HEK293T (cell line): ENCODE results near the gene CEP350.
"Not testable (repeated sequence)": the region's sequence is repeated elsewhere in the genome, so short reads cannot be mapped to it uniquely, and the experiment has no call there.

Experiments used
- CTCF ChIA-PET: fragments of 350-600 bp; formaldehyde crosslinking; extraction: SDS; loops from one replicate; lab custom pipeline; 2021; ENCODE audit warnings: antibody characterized with exemption, inconsistent platforms; lab: Yijun Ruan, JAX
- POLR2A ChIA-PET: fragments of 350-600 bp; formaldehyde crosslinking; extraction: SDS; loops from one replicate; lab custom pipeline; 2020; ENCODE audit warnings: antibody characterized with exemption, inconsistent platforms; lab: Yijun Ruan, JAX
- DNase-seq: peaks from one replicate; pipeline ENCODE4 v3.0.0; 2012; ENCODE audit warnings: mixed read lengths; ENCODE audit errors: extremely low spot score
- ARNT ChIP-seq: fragments of 450-650 bp; IDR thresholded peaks from 2 replicates; pipeline ENCODE4 v1.6.1; 2017; ENCODE audit warnings: mild to moderate bottlenecking
- BHLHE40 ChIP-seq: fragments of 450-650 bp; IDR thresholded peaks from 2 replicates; pipeline ENCODE4 v1.6.1; 2016; ENCODE audit warnings: mild to moderate bottlenecking, moderate library complexity, borderline replicate concordance
- CTBP1 ChIP-seq: fragments of 450-650 bp; IDR thresholded peaks from 2 replicates; pipeline ENCODE4 v1.6.1; 2016; ENCODE audit warnings: borderline replicate concordance
- ELF4 ChIP-seq: fragments of 450-650 bp; IDR thresholded peaks from 2 replicates; pipeline ENCODE4 v1.6.1; 2017; ENCODE audit warnings: antibody characterized with exemption
- FOXA1 ChIP-seq: fragments of 450-650 bp; IDR thresholded peaks from 2 replicates; pipeline ENCODE4 v1.6.1; 2016; ENCODE audit warnings: mild to moderate bottlenecking
- FOXK2 ChIP-seq: fragments of 450-650 bp; IDR thresholded peaks from 2 replicates; pipeline ENCODE4 v1.6.1; 2016; ENCODE audit warnings: mild to moderate bottlenecking
- FOXM1 ChIP-seq: fragments of 450-650 bp; IDR thresholded peaks from 2 replicates; pipeline ENCODE4 v1.6.1; 2017; ENCODE audit warnings: mild to moderate bottlenecking, borderline replicate concordance
- HDGF ChIP-seq: fragments of 450-650 bp; IDR thresholded peaks from 2 replicates; pipeline ENCODE4 v1.6.1; 2017; ENCODE audit warnings: antibody characterized with exemption, borderline replicate concordance
- L3MBTL2 ChIP-seq: fragments of 450-650 bp; conservative IDR thresholded peaks from 2 replicates; pipeline ENCODE4 v1.6.1; 2016; ENCODE audit warnings: mild to moderate bottlenecking
- LEF1 ChIP-seq: fragments of 450-650 bp; IDR thresholded peaks from 2 replicates; pipeline ENCODE4 v1.6.1; 2017; ENCODE audit warnings: mild to moderate bottlenecking, borderline replicate concordance
- NFRKB ChIP-seq: fragments of 450-650 bp; IDR thresholded peaks from 2 replicates; pipeline ENCODE4 v1.6.1; 2016; ENCODE audit warnings: mild to moderate bottlenecking, moderate library complexity
- SP1 ChIP-seq: fragments of 450-650 bp; IDR thresholded peaks from 2 replicates; pipeline ENCODE4 v1.6.1; 2017
- SUZ12 ChIP-seq: fragments of 450-650 bp; IDR thresholded peaks from 2 replicates; pipeline ENCODE4 v1.6.1; 2016; ENCODE audit warnings: mild to moderate bottlenecking
- TARDBP ChIP-seq: fragments of 450-650 bp; IDR thresholded peaks from 2 replicates; pipeline ENCODE4 v1.6.1; 2016
- ZNF384 ChIP-seq: fragments of 450-650 bp; IDR thresholded peaks from 2 replicates; pipeline ENCODE4 v1.6.1; 2016
- TF ChIP-seq, protein P1 (sequence below): fragments of 450-650 bp; IDR thresholded peaks from 2 replicates; pipeline ENCODE4 v1.6.1; 2016

CEP350 gene

DNA sequence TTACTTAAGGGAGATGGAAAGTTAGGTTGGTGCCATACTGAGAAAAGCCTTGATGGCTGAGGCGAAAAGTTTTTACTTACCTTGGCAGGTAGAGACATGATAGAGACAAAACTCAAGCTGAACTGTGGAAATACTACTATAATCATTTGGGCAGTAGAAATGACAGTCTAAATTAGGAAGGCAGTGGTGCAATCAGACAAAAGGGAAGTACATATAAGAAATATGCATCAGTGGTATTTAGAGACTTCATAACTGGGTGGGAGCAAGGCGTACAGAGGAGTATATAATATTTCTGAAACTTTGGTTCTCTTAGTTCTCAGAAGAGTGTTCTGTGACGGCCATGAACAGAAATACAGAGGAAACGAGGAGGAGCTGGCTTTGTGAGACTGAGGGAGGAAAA, 2.4 kb upstream of the CEP350 start:
- DNase-seq = no peak
- TF ChIP-seq FOXK2 (no peak), CTBP1 (no peak), FOXM1 (no peak), HDGF (no peak), ZNF384 (no peak), SUZ12 (no peak), ARNT (no peak), TARDBP (no peak), ELF4 (no peak), NFRKB (no peak), BHLHE40 (no peak), L3MBTL2 (no peak)
- TF ChIP-seq, protein P1, sequence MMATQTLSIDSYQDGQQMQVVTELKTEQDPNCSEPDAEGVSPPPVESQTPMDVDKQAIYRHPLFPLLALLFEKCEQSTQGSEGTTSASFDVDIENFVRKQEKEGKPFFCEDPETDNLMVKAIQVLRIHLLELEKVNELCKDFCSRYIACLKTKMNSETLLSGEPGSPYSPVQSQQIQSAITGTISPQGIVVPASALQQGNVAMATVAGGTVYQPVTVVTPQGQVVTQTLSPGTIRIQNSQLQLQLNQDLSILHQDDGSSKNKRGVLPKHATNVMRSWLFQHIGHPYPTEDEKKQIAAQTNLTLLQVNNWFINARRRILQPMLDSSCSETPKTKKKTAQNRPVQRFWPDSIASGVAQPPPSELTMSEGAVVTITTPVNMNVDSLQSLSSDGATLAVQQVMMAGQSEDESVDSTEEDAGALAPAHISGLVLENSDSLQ = no peak
- ChIA-PET CTCF (no interaction called here), POLR2A (interaction anchor here (0.8 kb wide), 1 partner anchor 69 kb away, joined by 3 read pairs; no protein-coding TSS in a partner anchor)

DNA sequence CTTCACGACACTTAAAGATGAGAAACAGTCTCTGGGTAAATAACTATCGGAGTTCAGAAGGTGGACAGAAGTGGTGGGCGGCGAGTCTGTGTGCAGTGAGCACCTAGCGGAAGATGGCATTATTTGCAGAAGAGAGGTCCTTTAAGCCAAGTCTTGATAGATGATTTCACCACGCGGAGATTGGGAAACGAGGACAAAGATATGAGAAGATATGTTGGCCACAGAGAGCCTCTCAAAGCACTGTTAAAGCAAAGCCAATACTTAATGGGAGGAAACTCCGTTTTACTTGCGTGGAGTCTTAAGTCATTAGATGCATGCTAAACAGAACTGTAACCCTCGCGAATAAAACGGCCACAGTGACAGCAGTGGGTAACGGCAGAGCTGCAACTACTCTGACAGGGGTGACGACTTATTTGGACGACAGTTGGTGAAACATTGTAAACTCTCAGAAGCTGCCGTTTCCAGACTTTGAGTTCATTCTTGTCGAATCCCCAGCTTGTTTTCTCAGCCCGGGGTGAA, 577 bp upstream of the CEP350 start:
- POLR2A ChIA-PET = interaction anchor here (0.6 to 1.8 kb wide), 9 partner anchors 12 to 74 kb away, joined by 3 to 10 read pairs (median 4); partner anchors contain the start of gene TOR1AIP1
- CTCF ChIA-PET = interaction anchor here (1.6 kb wide), 1 partner anchor 86 kb away, joined by 4 read pairs; no protein-coding TSS in a partner anchor

GRCh38 chr1:179955287-179955680, 674 bp downstream of the CEP350 start:
- TF ChIP-seq FOXM1 (no peak), ZNF384 (no peak), SP1 (no peak), FOXK2 (no peak), SUZ12 (no peak), HDGF (no peak), ARNT (no peak), NFRKB (no peak), ELF4 (no peak), LEF1 (no peak), L3MBTL2 (no peak), TARDBP (no peak), CTBP1 (no peak), BHLHE40 (no peak), FOXA1 (no peak)
- TF ChIP-seq, protein P1 = no peak
- POLR2A ChIA-PET = interaction anchor here (1.0 to 1.6 kb wide), 2 partner anchors 72 to 75 kb away, joined by 3 to 8 read pairs; no protein-coding TSS in a partner anchor
- CTCF ChIA-PET = no interaction called here
- peak; percentile 40 for DNase-seq

More for the DNA sequence above, 577 bp upstream of the CEP350 start:
- TF ChIP-seq ARNT (no peak), FOXM1 (0 out of 2 replicates have a peak, but pooled peaks have one; percentile 11), CTBP1 (peak; percentile 9; the same call in 1 of the 2 replicates), SUZ12 (no peak), L3MBTL2 (peak; percentile 93), FOXA1 (no peak)
- TF ChIP-seq, protein P1 = peak; percentile 72
- peak; percentile 46 for DNase-seq

DNA sequence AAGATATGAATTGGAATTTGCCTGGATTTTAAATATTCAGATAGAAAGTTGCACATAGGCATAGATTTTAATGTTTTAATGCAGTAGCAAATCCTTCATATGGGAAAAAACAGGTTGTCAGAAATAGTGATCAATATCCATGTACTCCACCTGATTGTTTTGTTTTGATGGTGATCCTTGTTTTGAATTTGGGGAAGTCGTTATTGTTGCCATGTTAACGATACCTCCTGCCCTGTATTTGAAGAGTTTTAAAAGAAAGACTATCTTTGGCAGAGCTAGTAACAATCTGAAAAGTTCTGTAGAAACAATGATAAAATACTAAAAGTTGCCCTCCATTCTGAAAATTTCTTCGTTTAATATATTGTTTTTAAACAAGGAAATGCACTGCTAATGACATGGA, 1.1 kb downstream of the CEP350 start:
- TF ChIP-seq ARNT = no peak
- TF ChIP-seq FOXM1 = no peak
- no peak for TF ChIP-seq FOXA1
- TF ChIP-seq HDGF = no peak
- no peak for TF ChIP-seq SP1
- no peak for TF ChIP-seq SUZ12
- TF ChIP-seq TARDBP = no peak
- TF ChIP-seq NFRKB = no peak
- no peak for TF ChIP-seq BHLHE40
- no peak for TF ChIP-seq ELF4
- TF ChIP-seq L3MBTL2 = no peak
- no peak for DNase-seq
- POLR2A ChIA-PET = interaction anchor here (1.0 kb wide), 1 partner anchor 73 kb away, joined by 3 read pairs; no protein-coding TSS in a partner anchor
- CTCF ChIA-PET = no interaction called here

DNA sequence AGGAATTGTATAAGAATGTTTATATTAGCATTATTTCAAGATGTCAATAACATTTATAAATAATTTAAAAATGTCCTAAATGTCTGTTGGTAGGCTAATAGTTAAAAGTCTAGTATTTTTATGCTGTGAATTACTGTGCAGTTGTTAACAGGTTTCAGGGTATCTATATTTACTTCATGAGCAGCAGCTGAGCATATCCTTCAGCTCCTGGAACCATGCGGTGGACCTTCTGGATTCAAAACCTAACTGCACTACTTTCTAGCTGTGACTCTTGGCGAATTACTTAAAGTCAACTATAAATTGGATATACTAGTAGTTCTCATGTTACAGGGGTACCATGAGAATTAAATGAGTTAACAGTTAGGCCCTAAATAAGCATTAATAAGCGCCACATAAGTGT, 3.7 kb downstream of the CEP350 start:
- DNase-seq = no peak
- TF ChIP-seq FOXK2 (no peak), SUZ12 (no peak), LEF1 (no peak), FOXM1 (no peak), BHLHE40 (no peak), ELF4 (no peak)
- CTCF ChIA-PET = no interaction called here
- POLR2A ChIA-PET = interaction anchor here (1.2 kb wide), 1 partner anchor 76 kb away, joined by 3 read pairs; the partner anchor contains the start of gene TOR1AIP1

- CTCF ChIA-PET, DNase-seq, POLR2A ChIA-PET: not testable (repeated sequence)
Measured at GRCh38 chr1:179962168-179962567, 7.6 kb downstream of the CEP350 start.

GRCh38 chr1:179966551-179966950, 11.9 kb downstream of the CEP350 start:
- TF ChIP-seq, protein P1 = no peak
- no peak for TF ChIP-seq TARDBP
- TF ChIP-seq L3MBTL2 = no peak
- TF ChIP-seq FOXK2 = no peak
- TF ChIP-seq ELF4 = no peak
- TF ChIP-seq LEF1 = no peak
- no peak for TF ChIP-seq FOXA1
- TF ChIP-seq NFRKB = no peak
- TF ChIP-seq SUZ12 = no peak
- no peak for TF ChIP-seq CTBP1
- no peak for TF ChIP-seq HDGF
- TF ChIP-seq SP1 = no peak
- no peak for TF ChIP-seq ARNT
- TF ChIP-seq BHLHE40 = no peak
- TF ChIP-seq FOXM1 = no peak
- no peak for TF ChIP-seq ZNF384
- no peak for DNase-seq
- ChIA-PET CTCF (interaction anchor here (0.6 kb wide), 1 partner anchor 18 kb away, joined by 3 read pairs; no protein-coding TSS in a partner anchor), POLR2A (interaction anchor here (0.8 kb wide), 1 partner anchor 12 kb away, joined by 3 read pairs; the partner anchor contains the start of gene CEP350)
